Activated CD4-positive, CD25-positive, alpha-beta regulatory T cell treated with anti-CD3 and anti-CD28 coated beads, Interleukin-2, amount 50 U/mL, for 16 hours (primary cell): ENCODE data around the gene AJAP1.

Experiments used
- DNase-seq: peaks from one replicate; pipeline ENCODE4 v3.0.0-alpha.2; 2020; ENCODE audit warnings: low read depth, low spot score

The AJAP1 gene

DNA sequence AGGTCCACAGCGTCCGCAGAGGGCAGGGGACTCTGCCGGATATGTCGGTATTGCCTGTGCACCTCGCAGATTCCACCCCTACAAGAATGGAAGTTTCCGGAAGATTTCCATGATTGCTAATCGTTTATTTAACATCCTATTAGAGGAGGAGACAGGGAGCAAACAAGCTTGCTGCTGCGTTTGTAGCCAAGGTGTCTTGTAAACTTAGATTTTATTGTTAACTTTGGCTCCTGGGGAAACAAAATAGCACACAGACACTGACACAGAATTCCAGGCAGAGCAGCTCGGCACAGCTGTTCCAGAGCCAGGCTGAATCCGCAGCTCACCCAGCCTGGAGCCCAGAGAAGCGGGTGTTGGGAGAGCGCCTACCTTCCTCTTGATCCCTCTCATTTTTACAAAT, 75.7 kb downstream of the AJAP1 start:
- DNase-seq: no peak

GRCh38 chr1:4733446-4734177, 79.2 kb downstream of the AJAP1 start:
- DNase-seq: no peak

- DNase-seq: no peak
These were observed 79.8 kb downstream of the AJAP1 start for GRCh38 chr1:4734219-4734618.

DNA sequence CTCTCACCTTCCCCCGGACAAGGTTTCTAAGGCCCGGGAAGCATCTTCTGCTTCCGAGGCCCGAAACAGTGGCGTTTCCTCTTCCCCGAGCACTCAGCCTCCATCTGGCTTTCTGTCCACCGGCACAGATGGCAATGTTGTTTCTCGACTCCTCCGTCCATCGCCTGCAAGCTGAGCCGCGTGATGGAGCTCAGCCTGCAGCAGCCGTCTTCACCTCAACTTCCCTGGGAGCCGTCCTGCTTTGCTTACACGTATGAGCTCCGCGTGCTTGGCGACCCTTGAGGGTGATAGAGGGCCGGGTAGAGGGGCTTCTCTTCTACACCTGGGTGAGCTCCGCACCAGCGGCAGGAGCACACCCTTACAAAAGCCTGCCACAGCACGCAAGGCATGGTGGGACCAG, 80.4 kb downstream of the AJAP1 start:
- DNase-seq: no peak

DNA sequence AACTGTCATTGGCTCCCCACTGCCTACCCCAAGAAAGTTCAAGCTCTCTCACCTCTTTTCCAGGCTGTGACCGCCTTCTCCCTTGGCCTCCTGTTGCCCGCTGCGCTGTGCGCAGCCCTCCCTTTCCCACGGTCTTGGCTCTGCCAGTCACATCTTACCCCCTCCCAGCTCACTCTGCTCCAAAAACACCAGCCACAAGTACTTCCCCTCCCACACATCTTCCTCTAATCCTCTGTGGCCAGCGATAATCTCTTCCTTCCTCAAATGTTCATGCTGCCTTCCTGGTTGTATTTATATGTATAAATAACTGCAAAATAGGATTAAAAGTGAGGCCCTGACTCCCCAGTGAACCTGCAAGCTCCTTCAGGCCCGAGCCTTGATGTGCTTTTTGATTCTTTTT, 81.8 kb downstream of the AJAP1 start:
- no peak for DNase-seq

GRCh38 chr1:4741876-4742423, 87.5 kb downstream of the AJAP1 start:
- no peak for DNase-seq

- DNase-seq: no peak
These were observed 89.8 kb downstream of the AJAP1 start for GRCh38 chr1:4743978-4744750.

DNA sequence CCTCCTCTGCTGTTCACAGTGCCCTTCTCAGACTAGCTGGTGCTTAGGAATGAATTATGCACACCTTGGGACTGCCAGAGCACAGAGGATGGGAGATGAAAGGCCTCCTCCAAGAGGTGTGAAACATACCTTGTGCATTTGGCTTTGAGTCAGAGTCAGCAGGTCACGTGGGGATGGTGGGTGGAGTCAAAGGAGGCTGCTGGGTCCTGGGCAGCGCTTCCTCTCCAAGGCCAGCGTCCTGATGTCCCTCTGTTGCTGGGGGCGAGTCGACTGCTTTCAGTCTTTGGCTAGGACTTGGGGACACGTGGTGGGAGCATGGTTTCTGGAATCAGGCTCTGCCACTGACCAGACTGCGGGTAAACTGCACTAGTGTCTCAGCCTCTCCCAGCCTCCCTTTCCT, 91.2 kb downstream of the AJAP1 start:
- no peak for DNase-seq

DNA sequence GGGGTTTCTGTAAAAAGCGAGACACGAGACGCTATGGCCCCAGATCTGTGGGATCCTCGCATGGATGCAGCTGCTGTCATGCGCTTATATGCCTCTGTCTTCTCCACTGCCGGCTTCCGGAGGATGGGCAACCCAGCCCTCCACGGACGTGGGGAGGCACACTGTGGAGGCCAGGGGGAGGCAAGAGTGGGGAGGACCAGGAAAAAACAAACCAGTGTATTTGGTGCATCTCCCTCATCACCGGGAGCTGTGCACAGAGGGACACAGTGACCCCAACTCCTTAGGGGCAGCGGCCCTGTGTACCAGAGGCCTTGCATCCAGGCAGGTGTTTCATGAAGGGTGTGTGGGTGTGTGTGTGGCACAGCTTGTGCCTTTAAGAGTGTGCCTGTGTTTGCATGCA, 95.0 kb downstream of the AJAP1 start:
- no peak for DNase-seq

DNA sequence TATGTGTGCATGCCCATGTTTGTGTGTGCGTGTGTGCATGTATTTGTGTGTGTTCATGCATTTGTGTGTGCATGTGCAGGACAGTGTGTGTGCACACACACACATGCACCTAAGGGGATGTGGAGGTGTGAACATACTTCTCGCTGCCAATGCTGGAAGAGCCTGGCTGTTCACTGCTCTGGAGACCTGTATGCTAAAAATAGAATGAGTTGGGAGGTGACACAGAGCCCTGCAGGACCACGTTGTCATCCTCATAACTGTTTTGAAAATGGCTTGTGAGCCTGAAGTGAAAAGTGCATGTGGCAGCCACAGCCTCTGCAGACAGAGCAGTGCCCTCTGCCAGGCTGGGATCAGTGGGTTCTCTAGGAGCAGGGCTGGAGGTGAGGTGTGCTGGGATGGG, 95.8 kb downstream of the AJAP1 start:
- DNase-seq: no peak

DNA sequence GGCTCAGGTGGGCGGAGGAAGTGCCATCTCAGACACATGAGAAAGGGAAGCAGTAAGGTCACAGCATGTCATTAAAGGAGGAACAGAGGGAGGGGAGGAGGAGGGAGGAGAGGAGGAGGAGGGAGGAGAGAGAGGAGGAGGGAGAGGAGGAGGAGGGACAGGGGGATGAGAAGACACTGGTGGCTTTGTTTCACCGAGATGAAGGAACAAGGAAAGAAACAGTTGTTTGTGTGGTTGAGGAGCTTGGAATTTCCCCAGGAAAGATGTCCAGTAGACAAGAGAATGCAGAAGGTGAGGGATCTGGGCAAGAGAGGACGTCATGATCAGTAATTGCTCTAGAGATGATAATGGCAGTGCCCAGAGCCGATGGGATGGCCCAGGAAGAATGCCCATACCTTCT, 97.7 kb downstream of the AJAP1 start:
- DNase-seq: no peak

- no peak for DNase-seq
These were observed 100.4 kb downstream of the AJAP1 start for GRCh38 chr1:4754816-4755215.

DNA sequence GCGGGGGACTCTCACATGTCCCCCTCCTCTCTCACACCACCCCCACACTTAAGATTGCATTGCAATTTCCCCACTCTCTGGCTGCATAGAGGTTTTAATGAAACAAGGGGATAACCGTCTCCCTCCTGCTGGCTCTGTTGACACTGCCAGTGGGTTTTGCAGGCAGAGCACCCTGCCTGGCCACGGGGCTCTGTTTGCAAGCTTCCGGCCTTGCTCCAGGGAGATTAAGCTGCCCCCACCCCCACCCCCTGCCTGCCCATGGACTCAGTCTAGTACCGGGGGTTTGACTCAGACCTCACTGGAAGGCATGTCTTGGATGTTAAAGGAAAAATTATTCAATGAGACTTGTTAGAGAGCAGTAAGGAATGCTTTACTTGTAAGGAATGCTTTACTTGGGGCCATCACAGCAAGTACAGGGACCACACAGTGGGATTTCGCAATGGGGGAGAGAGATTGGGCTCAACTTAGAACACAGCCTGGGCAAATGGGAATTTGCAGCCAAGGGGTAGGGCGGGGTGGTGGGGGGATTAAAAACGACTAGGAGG, 101.0 kb downstream of the AJAP1 start:
- no peak for DNase-seq

DNA sequence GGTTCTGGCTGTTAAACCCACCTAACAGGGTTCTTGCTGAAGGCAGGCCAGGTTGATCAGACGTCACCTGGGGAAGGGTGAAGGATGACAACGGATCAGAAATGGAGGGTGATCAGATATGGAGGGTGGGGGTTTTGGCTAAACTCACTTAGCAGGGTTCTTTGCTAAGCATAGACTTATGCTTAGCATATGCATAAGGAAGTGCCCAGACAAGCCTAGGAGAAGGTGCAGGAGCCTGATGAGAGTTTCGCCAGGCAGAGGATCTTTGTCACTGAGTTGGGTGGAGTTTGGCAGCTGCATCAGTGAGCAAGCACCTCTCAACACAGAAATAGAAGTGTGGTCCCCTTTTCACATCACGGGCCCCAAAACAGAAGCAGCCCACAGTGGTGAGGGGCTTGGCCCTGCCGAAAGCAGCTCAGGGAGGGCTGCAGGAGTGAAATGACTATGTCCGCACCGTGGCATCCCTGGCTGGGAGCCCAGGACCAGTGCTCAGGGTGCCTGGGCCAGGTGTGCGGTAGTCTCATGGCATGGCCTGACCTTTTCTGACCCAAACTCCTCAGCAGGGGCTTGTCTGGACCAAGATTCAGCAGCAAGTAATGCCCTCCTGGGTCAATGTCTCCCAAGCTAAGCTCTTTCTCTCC, 101.6 kb downstream of the AJAP1 start:
- DNase-seq: no peak

GRCh38 chr1:4756851-4757580, 102.6 kb downstream of the AJAP1 start:
- DNase-seq: no peak

- no peak for DNase-seq
These were observed 105.3 kb downstream of the AJAP1 start for GRCh38 chr1:4759671-4760070.

DNA sequence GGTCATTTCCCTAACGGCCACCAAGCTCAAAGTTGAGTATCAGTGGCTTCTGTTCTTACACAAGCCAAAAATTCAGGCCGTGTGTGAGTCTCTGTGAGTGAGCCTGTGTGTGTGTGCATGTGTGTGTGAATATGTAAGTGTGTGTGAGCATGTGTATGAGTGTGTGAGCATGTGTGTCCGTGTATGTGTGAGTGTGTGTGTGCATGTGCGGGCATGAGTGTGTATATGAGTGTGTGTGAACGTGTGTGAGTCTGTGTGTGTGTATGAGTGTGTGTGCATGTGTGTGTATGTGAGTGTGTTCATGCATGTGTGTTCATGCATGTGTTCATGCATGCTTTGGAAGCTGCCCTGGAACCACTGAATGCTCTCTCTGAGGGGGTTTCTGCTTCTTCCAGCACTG, 105.7 kb downstream of the AJAP1 start:
- DNase-seq: no peak

- no peak for DNase-seq
These were observed 106.9 kb downstream of the AJAP1 start for GRCh38 chr1:4761324-4761723.

DNA sequence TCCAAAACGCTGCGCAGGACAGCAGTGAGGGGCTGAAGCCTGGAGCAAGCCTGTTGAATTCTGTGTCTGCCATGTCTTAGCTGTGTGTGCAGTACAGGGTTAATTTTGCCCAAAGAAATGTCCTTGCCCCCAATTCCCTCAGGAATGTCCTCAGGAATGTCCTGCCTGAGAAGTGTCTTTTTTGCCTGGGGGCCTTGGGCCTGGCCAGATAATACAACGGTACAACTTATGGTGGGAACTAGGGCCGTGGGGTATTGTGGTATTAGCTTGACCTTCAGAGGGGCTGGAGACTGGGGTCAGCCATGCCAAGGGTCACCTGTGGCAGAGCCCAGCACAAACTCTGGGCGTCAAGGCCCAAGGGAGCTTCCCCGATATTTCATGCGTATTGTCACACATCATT, 107.7 kb downstream of the AJAP1 start:
- DNase-seq: no peak

DNA sequence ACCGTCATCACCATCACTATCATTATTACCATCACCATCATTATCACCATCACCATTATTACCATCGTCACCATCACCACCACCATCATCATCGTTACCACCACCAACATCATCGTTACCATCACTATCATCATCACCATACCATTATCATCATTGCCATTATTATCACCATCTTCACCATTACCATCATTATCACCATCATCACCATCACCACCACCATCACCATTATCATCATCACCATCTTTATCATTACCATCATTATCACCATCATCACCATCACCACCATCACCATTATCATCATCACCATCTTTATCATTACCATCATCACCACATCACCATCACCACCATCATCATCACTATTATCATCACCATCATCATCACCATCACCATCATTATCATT, 112.9 kb downstream of the AJAP1 start:
- no peak for DNase-seq

GRCh38 chr1:4768553-4768952, 114.1 kb downstream of the AJAP1 start:
- no peak for DNase-seq
